ENCODE results near the gene NARF. TPM values are rescaled to one million over a fixed set of nuclear protein-coding genes. Genes with fewer than 3 reads are reported as not detected.
"Not testable (repeated sequence)": the region's sequence is repeated elsewhere in the genome, so short reads cannot be mapped to it uniquely, and the experiment has no call there.

The NARF gene
- total RNA-seq, 2 experiments from 2014 or later = 64.2 to 69.3 TPM

DNA sequence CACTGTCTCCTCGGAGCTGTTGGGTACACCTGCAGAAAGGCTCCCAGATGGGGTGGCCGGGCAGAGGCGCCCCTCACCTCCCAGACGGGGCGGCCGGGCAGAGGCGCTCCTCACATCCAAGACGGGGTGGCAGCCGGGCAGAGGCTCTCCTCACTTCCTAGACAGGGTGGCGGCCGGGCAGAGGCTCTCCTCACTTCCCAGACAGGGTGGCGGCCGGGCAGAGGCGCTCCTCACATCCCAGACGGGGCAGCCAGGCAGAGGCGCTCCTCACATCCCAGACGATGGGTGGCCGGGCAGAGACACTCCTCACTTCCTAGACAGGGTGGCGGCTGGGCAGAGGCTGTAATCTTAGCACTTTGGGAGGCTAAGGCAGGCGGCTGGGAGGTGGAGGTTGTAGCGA lies 4.8 kb upstream of the NARF start:
- Mint-ChIP-seq H3K4me1 (ENCODE audit: low read depth) (peaks cover 39% of the 10 kb centered on the region), H3K36me3 (ENCODE audit: low read depth) (peaks cover 21% of the 10 kb centered on the region)
- intact Hi-C loops (cut with micrococcal nuclease); H3K27me3 Mint-ChIP-seq (ENCODE audit: low read depth); H3K9me3 Mint-ChIP-seq; H3K4me3 Mint-ChIP-seq; H3K27ac Mint-ChIP-seq; CTCF ChIA-PET; DNase-seq: not testable (repeated sequence)

DNA sequence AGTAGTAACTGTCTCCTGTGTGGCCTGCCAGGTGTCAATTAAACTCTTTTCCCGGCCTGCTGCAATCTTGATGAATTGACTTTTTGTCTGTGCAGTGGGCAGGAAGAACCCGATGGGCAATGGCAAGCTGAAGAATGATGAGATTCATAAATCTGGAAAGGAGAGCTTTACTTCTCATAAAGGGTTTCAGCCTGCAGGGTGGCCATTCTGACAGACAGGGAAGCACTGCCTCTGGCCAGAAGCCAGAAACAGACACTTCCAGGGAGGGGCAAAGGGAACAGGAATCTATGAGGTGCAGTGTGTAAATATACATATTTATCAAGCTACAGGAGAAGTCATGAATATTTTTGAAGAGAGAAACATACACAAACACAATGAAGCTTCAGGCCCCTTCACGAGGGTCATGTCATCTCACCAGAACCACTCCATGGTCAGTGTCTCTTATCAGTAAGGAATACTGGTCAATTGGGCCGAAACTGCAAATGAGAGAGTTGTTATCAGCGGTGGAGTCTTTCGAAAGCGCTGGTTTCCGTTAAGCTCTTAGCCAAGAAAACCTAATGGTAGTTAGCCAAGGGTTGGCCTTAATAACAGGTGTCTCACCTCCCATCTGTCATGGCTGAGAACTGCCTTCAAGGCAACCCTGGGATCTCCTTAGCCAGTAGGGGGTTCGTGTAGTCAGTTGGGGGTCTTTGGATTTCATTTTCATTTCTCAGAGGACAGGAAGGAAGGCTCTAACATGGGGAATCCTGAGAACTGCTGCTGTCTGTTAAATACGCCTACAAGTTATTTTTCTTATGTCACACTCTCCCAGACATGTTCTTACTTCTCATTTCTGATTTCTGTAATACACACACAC lies 1.2 kb upstream of the NARF start:
- H3K9me3 Mint-ChIP-seq = peaks cover 3% of the 10 kb centered on the region
- peak overlapping the region; percentile 97 for H3K27ac Mint-ChIP-seq
- H3K36me3 Mint-ChIP-seq (ENCODE audit: low read depth) = peaks cover 11% of the 10 kb centered on the region
- peak overlapping the region; percentile 78 for H3K4me3 Mint-ChIP-seq
- no peaks in the 10 kb centered on the region for H3K27me3 Mint-ChIP-seq (ENCODE audit: low read depth)
- intact Hi-C loops (cut with micrococcal nuclease) = no loop called here
- DNase-seq = no peak
- H3K4me1 Mint-ChIP-seq (ENCODE audit: low read depth) = peaks cover 28% of the 10 kb centered on the region
- CTCF ChIA-PET = interaction anchor here (0.8 to 1.4 kb wide), 3 partner anchors 33 to 93 kb away, joined by 3 to 5 read pairs (median 3); no protein-coding TSS in a partner anchor

DNA sequence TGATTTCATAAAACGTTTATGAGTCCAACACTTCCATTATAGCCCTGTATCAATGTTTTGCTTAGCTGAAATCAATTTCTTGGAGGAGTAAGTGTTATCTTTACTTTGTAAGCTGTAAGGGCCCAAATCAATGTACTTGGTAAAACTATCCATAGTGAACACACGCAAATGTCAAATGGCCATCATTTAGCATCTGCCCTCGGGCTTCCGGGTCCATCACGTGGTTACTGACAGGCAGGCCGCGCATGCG lies 687 bp upstream of the NARF start:
- Mint-ChIP-seq H3K36me3 (ENCODE audit: low read depth) (peaks cover 12% of the 10 kb centered on the region), H3K9me3 (peaks cover 3% of the 10 kb centered on the region), H3K27me3 (ENCODE audit: low read depth) (no peaks in the 10 kb centered on the region), H3K27ac (peak overlapping the region; percentile 97), H3K4me1 (ENCODE audit: low read depth) (peaks cover 25% of the 10 kb centered on the region), H3K4me3 (peak overlapping the region; percentile 78)
- intact Hi-C loops (cut with micrococcal nuclease) = loop anchor here (1.0 to 2.0 kb wide), 7 partner anchors 8 to 585 kb away; partner anchors contain the start of genes CYBC1, FN3KRP, FOXK2 and HEXD
- CTCF ChIA-PET = interaction anchor here (0.5 to 1.4 kb wide), 4 partner anchors 34 to 577 kb away, joined by 3 to 5 read pairs (median 3); no protein-coding TSS in a partner anchor
- peak; percentile 93 for DNase-seq

DNA sequence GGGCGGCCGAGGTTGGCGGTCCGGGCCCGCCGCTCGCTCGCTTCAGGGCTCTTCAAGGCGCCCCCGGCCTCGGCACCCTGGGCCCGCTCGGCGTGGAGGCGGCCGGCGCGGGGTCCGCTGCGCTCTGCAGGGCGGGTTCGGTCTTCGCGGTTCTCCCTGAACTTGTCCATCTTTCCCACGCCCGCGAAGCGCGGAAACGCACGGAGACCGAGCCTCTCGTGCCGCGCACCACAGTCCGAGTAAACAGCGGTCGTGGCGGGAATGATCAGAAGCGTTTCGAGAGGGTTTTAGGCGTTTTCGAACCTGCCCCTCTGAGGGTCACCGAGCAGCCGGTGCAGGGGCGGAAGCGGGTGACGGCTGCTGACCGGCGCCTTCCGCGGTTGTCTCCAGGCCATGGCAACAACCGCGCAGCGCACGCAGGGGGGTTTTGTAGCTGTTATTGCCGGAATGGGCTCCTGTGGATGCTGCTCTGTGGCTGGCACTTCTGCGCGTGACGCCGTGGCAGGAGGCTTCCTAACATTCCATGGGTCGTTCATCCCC lies 414 bp downstream of the NARF start:
- H3K4me3 Mint-ChIP-seq = peak overlapping the region; percentile 78
- no peak for DNase-seq
- intact Hi-C loops (cut with micrococcal nuclease) = loop anchor here (1.0 to 2.0 kb wide), 7 partner anchors 9 to 586 kb away; partner anchors contain the start of genes CYBC1, FN3KRP, FOXK2 and HEXD
- peak overlapping the region; percentile 72 for H3K27ac Mint-ChIP-seq
- CTCF ChIA-PET = no interaction called here
- H3K36me3 Mint-ChIP-seq (ENCODE audit: low read depth) = peaks cover 17% of the 10 kb centered on the region
- H3K27me3 Mint-ChIP-seq (ENCODE audit: low read depth) = no peaks in the 10 kb centered on the region
- peaks cover 3% of the 10 kb centered on the region for H3K9me3 Mint-ChIP-seq
- H3K4me1 Mint-ChIP-seq (ENCODE audit: low read depth) = peaks cover 27% of the 10 kb centered on the region

DNA sequence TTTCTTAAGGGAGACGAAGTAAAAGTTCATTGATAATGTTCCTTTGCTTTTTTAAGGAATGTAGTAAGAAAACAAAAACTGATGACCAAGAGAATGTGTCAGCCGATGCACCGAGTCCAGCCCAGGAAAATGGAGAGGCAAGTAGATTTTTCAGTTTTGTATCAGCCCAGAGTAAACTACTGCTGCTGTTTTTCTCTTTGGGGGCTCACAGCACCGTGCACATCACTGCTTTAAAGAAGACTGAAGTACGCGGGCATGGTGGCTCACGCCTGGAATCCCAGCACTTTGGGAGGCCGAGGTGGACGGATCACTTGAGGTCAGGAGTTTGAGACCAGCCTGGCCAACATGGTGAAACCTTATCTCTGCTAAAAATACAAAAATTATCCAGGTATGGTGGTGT lies 1.4 kb downstream of the NARF start:
- H3K27ac Mint-ChIP-seq; H3K4me3 Mint-ChIP-seq; CTCF ChIA-PET; H3K9me3 Mint-ChIP-seq; DNase-seq; H3K27me3 Mint-ChIP-seq (ENCODE audit: low read depth): not testable (repeated sequence)
- Mint-ChIP-seq H3K36me3 (ENCODE audit: low read depth) (peaks cover 26% of the 10 kb centered on the region), H3K4me1 (ENCODE audit: low read depth) (peaks cover 30% of the 10 kb centered on the region)
- intact Hi-C loops (cut with micrococcal nuclease) = loop anchor here (2.0 kb wide), 2 partner anchors 161 to 587 kb away; no protein-coding TSS in a partner anchor

DNA sequence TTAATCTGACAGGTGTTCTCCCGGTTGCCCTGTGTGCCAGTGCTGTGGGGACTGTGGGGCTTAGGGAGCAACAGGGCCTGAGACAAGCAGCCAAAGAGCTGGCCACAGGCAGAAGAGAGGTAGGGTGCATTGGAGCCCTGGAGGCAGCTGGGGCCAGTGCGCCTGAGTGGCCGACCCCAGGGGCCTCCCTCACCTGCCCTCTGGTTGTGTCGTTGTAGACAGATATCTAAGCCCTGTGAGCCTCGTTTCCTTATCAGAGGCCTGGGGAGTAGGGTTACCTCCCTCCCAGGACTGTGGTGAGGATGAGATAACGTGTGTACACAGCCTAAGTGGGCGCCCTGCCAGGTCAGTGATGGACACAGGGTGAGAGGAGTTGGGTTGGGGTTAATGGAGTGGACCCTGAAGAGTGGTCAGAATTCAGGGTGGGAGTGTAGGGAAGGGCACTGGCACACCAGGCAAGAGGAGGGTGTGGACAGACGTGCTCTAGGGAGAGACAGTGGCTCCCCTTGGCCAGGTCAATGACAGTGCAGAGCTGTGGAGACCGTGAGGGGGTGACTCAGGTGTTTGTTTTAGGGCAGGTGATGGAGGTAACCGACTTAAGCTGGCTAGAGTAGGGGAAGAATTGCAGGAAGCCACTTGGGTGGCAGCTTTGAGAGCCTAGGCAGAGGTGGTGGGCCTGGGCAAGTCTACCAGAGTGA lies 3.4 kb downstream of the NARF start:
- intact Hi-C loops (cut with micrococcal nuclease) = no loop called here
- CTCF ChIA-PET = interaction anchor here (1.5 kb wide), 1 partner anchor 12 kb away, joined by 4 read pairs; no protein-coding TSS in a partner anchor
- Mint-ChIP-seq H3K36me3 (ENCODE audit: low read depth) (peaks cover 36% of the 10 kb centered on the region), H3K9me3 (no peaks in the 10 kb centered on the region), H3K4me3 (no peak overlapping the region), H3K27me3 (ENCODE audit: low read depth) (no peaks in the 10 kb centered on the region), H3K27ac (peak overlapping the region; percentile 28), H3K4me1 (ENCODE audit: low read depth) (peaks cover 25% of the 10 kb centered on the region)
- no peak for DNase-seq

DNA sequence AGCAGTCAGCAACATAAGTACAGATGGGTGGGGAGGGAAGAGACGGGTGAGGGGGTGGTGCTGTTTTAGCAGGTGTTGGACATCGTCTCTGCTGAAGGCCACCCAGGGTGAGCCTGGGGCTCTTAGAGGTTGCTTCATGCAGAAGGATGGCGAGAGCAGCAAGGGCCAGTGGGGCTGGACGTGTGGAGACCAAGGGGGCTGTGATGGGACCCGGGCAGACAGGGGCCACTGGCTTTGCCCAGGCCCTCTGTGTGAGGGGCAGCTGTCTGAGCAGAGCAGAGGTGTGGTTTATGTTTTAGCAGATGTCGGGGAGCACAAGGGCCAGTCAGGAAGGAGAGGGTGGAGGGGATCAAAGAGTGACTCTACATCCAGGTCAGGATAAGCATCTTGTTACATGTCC lies 4.8 kb downstream of the NARF start:
- Mint-ChIP-seq H3K27ac (no peak overlapping the region), H3K36me3 (ENCODE audit: low read depth) (peaks cover 32% of the 10 kb centered on the region), H3K9me3 (no peaks in the 10 kb centered on the region), H3K4me1 (ENCODE audit: low read depth) (peaks cover 16% of the 10 kb centered on the region), H3K4me3 (no peak overlapping the region), H3K27me3 (ENCODE audit: low read depth) (no peaks in the 10 kb centered on the region)
- intact Hi-C loops (cut with micrococcal nuclease) = no loop called here
- no peak for DNase-seq
- CTCF ChIA-PET = interaction anchor here (1.5 kb wide), 1 partner anchor 11 kb away, joined by 4 read pairs; no protein-coding TSS in a partner anchor

DNA sequence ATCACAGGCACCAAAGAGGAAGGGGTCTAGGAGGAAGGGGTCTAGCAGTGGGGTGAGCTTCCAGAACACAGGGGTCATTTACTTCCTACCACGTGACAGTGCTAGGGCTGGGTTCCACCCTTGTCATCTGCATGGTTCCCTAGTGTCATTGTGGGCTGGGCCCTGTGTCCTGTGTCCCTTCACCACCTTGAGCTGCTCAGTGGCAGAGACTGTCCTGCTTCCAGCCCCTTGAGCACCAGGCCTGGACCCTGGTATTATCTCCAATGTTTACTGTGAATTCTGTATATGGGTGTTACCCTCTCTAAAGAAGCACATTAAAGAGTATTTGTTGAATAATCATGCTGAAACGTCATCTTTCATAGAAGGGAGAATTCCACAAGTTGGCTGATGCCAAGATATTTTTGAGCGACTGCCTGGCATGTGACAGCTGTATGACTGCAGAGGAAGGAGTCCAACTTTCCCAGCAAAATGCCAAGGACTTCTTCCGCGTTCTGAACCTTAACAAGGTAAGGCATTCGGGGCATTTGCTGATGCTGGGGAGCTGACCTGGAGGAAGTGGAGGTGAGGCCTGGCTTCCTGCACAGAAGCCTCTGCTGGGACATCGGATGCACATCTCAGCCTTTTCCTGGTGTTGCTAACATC lies 5.5 kb downstream of the NARF start:
- H3K9me3 Mint-ChIP-seq = no peaks in the 10 kb centered on the region
- no peak for DNase-seq
- CTCF ChIA-PET = interaction anchor here (0.8 to 1.5 kb wide), 2 partner anchors 10 kb away, joined by 4 read pairs; no protein-coding TSS in a partner anchor
- H3K4me1 Mint-ChIP-seq (ENCODE audit: low read depth) = peaks cover 19% of the 10 kb centered on the region
- intact Hi-C loops (cut with micrococcal nuclease) = no loop called here
- H3K36me3 Mint-ChIP-seq (ENCODE audit: low read depth) = peaks cover 39% of the 10 kb centered on the region
- no peaks in the 10 kb centered on the region for H3K27me3 Mint-ChIP-seq (ENCODE audit: low read depth)
- H3K4me3 Mint-ChIP-seq = no peak overlapping the region
- H3K27ac Mint-ChIP-seq = no peak overlapping the region

DNA sequence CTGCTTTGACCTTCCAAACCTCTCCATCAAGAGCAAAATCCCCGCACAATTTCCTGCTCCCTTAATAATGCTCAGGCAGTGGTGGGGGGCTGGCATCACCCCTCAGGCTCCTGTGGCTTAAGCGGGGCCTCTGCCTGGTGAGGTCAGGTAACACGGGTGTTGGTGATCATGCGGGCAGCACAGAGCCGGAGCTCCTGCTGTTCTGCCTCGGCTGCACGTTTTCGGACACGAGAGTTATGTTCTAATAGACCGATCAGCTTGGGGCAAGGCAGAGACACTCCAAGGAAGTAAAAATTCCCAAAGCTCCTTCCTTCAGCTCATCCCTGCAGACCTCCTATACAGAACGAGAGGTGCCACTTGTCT lies 6.0 kb downstream of the NARF start:
- Mint-ChIP-seq H3K36me3 (ENCODE audit: low read depth) (peaks cover 42% of the 10 kb centered on the region), H3K9me3 (no peaks in the 10 kb centered on the region)
- CTCF ChIA-PET = interaction anchor here (0.8 kb wide), 1 partner anchor 10 kb away, joined by 4 read pairs; no protein-coding TSS in a partner anchor

DNA sequence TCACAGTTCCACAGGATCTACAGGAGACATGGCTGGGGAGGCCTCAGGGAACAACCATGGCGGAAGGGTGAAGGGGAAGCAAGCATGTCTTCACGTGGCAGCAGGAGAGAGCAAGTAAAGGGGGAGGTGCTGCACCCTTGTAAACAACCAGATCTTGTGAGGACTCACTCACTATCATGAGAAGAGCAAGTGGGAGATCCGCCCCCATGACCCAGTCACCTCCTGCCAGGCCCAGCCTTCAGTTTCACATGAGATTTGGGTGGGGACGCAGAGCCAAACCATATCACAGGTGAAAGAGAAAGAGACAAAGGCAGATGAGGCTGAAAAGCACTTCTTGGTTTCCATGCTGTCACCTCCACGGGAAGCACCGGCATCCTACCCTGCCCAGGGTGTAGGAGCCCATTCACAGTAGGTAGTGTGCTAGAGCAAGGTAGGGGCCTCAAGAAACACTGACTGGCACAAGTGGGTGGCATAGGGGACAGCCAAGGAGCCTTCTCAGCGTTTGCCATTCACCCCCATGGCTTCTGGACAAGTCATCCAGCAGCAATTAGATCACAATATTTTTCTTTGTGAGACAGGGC lies 6.6 kb downstream of the NARF start:
- Mint-ChIP-seq H3K27ac (no peak overlapping the region), H3K36me3 (ENCODE audit: low read depth) (peaks cover 43% of the 10 kb centered on the region)

More for the DNA sequence above, 6.0 kb downstream of the NARF start:
- Mint-ChIP-seq H3K27me3 (ENCODE audit: low read depth) (no peaks in the 10 kb centered on the region), H3K4me1 (ENCODE audit: low read depth) (peaks cover 15% of the 10 kb centered on the region), H3K4me3 (no peak overlapping the region), H3K27ac (no peak overlapping the region)
- intact Hi-C loops (cut with micrococcal nuclease) = no loop called here
- no peak for DNase-seq

DNA sequence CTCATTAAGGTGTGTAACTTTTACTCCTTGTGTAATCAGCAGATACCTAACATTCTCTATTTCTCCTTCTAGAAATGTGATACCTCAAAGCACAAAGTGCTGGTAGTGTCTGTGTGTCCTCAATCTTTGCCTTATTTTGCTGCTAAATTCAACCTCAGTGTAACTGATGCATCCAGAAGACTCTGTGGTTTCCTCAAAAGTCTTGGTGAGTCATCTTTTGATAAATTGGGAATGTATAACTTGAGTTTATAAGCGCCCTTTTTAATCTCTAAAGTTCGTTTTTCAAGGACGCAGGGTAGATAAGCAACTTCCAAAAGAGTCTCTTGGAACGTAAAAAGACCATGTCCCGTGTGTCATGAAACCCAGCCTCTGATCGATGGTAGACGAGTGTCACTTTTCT lies 10.2 kb downstream of the NARF start:
- H3K36me3 Mint-ChIP-seq (ENCODE audit: low read depth) = peaks cover 35% of the 10 kb centered on the region
- peaks cover 9% of the 10 kb centered on the region for H3K4me1 Mint-ChIP-seq (ENCODE audit: low read depth)
- no peak for DNase-seq
- no peak overlapping the region for H3K27ac Mint-ChIP-seq
- CTCF ChIA-PET = no interaction called here
- intact Hi-C loops (cut with micrococcal nuclease) = no loop called here
- no peaks in the 10 kb centered on the region for H3K9me3 Mint-ChIP-seq
- H3K27me3 Mint-ChIP-seq (ENCODE audit: low read depth) = no peaks in the 10 kb centered on the region
- H3K4me3 Mint-ChIP-seq = no peak overlapping the region

More for the DNA sequence above, 6.6 kb downstream of the NARF start:
- no peak for DNase-seq
- CTCF ChIA-PET = no interaction called here
- Mint-ChIP-seq H3K27me3 (ENCODE audit: low read depth) (no peaks in the 10 kb centered on the region), H3K9me3 (no peaks in the 10 kb centered on the region), H3K4me1 (ENCODE audit: low read depth) (peaks cover 15% of the 10 kb centered on the region), H3K4me3 (no peak overlapping the region)
- intact Hi-C loops (cut with micrococcal nuclease) = no loop called here

DNA sequence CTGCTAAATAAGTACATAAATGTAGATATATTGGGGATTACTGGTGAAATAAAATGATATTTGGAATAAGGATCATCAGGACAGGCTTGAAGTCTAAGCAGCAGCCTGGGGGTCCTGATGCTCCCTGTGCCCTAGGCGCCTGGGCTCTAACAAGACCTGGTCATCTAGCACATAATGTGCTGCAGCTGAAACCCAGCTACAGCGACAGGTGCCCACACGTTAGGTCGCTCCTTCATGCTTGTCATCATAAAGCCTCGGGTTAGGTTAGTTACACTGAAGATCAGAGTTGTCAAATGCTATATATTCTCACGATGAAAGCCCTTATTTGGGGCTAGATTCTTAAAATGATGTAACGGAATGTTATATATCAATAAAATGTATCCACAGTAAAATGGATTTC lies 11.5 kb downstream of the NARF start:
- Mint-ChIP-seq H3K36me3 (ENCODE audit: low read depth) (peaks cover 25% of the 10 kb centered on the region), H3K4me3 (no peak overlapping the region), H3K9me3 (no peaks in the 10 kb centered on the region), H3K27me3 (ENCODE audit: low read depth) (no peaks in the 10 kb centered on the region), H3K4me1 (ENCODE audit: low read depth) (peaks cover 3% of the 10 kb centered on the region), H3K27ac (no peak overlapping the region)
- DNase-seq = no peak
- intact Hi-C loops (cut with micrococcal nuclease) = no loop called here
- CTCF ChIA-PET = no interaction called here

Measured in activated naive CD4-positive, alpha-beta T cell treated with anti-CD3 and anti-CD28 coated beads for 36 hours (primary cell).